CD8-positive, alpha-beta memory T cell (primary cell): ENCODE data around the gene SH3BP1. TPM values are rescaled to one million over a fixed set of nuclear protein-coding genes. Genes with fewer than 3 reads are reported as not detected.
A peak's percentile ranks its signal among the peaks of the same experiment; 100 is the strongest.
"Not testable (repeated sequence)": the region's sequence is repeated elsewhere in the genome, so short reads cannot be mapped to it uniquely, and the experiment has no call there.

Experiments
- CTCF ChIA-PET: fragments of 350-600 bp; sonication (Branson Sonifier 250); formaldehyde crosslinking; loops from one replicate; lab custom pipeline; 2021; ENCODE audit warnings: antibody characterized with exemption; lab: Charles Lee
- POLR2A ChIA-PET: fragments of 350-600 bp; sonication (Branson Sonifier 250); formaldehyde crosslinking; loops from one replicate; lab custom pipeline; 2021; ENCODE audit warnings: antibody characterized with exemption; lab: Charles Lee
- DNase-seq, 5 donors: peaks; one replicate each; pipeline versions ENCODE4 v3.0.0 to v3.0.0-alpha.2; 2020 to 2022; ENCODE audit warnings: mixed read lengths in 1 of 5
- H3K27ac ChIP-seq: one replicate; pipeline ENCODE4 v1.7.0; 2013; ENCODE audit warnings: low read depth, mild to moderate bottlenecking, low read length, moderate library complexity
- H3K27me3 ChIP-seq: 2 replicates; pipeline ENCODE4 v1.7.0; 2013; ENCODE audit warnings: low read length, mild to moderate bottlenecking; ENCODE audit not compliant: insufficient read depth, poor library complexity, severe bottlenecking
- H3K36me3 ChIP-seq: 2 replicates; pipeline ENCODE4 v1.7.0; 2013; ENCODE audit warnings: mild to moderate bottlenecking, low read length, moderate library complexity; ENCODE audit not compliant: insufficient read depth
- H3K4me1 ChIP-seq: 2 replicates; pipeline ENCODE4 v1.7.0; 2013; ENCODE audit warnings: mild to moderate bottlenecking, low read length, moderate library complexity; ENCODE audit not compliant: insufficient read depth
- H3K4me3 ChIP-seq: 2 replicates; pipeline ENCODE4 v1.7.0; 2013; ENCODE audit warnings: mild to moderate bottlenecking, low read length
- H3K9me3 ChIP-seq: 2 replicates; pipeline ENCODE4 v1.7.0; 2013; ENCODE audit warnings: mild to moderate bottlenecking, low read length
- H3K27ac Mint-ChIP-seq, 8 donors: one replicate each; pipeline ENCODE4 v1.8.0; 2020 to 2021; ENCODE audit warnings: mixed read lengths in 8 of 8, mild to moderate bottlenecking in 6 of 8, inconsistent platforms in 3 of 8, moderate library complexity in 3 of 8
- H3K27me3 Mint-ChIP-seq, 2 donors: one replicate each; pipeline ENCODE4 v1.8.0; 2020 to 2021; ENCODE audit warnings: mixed read lengths in 2 of 2, mild to moderate bottlenecking in 1 of 2, moderate library complexity in 1 of 2
- H3K36me3 Mint-ChIP-seq, 3 donors: one replicate each; pipeline ENCODE4 v1.8.0; 2020 to 2021; ENCODE audit warnings: mixed read lengths in 3 of 3, inconsistent platforms in 1 of 3, mild to moderate bottlenecking in 1 of 3
- H3K4me1 Mint-ChIP-seq, 3 donors: one replicate each; pipeline ENCODE4 v1.8.0; 2020 to 2021; ENCODE audit warnings: mixed read lengths in 3 of 3, inconsistent platforms in 1 of 3, mild to moderate bottlenecking in 1 of 3
- H3K4me3 Mint-ChIP-seq, 7 donors: one replicate each; pipeline ENCODE4 v1.8.0; 2020 to 2021; ENCODE audit warnings: mixed read lengths in 7 of 7, mild to moderate bottlenecking in 6 of 7, moderate library complexity in 4 of 7, inconsistent platforms in 2 of 7
- H3K9me3 Mint-ChIP-seq, 5 donors: one replicate each; pipeline ENCODE4 v1.8.0; 2020 to 2022; ENCODE audit warnings: mixed read lengths in 5 of 5, mild to moderate bottlenecking in 3 of 5, moderate library complexity in 2 of 5, inconsistent platforms in 1 of 5
- polyA plus RNA-seq: library from polyadenylated mRNA; unstranded; fragments of 300-500 nt; fragmentation: Illumina TruSeq; gene quantifications from one replicate; pipeline ENCODE4 v1.2.3, GENCODE V29; 2021
- total RNA-seq, 2 experiments: library from RNA; stranded (reverse); gene quantifications; one replicate each; pipeline ENCODE4 v1.2.3, GENCODE V29; 2021

SH3BP1 gene
- total RNA-seq (10 to 100 TPM; 93.1 to 94.6 TPM), polyA plus RNA-seq (32.3 TPM)

DNA sequence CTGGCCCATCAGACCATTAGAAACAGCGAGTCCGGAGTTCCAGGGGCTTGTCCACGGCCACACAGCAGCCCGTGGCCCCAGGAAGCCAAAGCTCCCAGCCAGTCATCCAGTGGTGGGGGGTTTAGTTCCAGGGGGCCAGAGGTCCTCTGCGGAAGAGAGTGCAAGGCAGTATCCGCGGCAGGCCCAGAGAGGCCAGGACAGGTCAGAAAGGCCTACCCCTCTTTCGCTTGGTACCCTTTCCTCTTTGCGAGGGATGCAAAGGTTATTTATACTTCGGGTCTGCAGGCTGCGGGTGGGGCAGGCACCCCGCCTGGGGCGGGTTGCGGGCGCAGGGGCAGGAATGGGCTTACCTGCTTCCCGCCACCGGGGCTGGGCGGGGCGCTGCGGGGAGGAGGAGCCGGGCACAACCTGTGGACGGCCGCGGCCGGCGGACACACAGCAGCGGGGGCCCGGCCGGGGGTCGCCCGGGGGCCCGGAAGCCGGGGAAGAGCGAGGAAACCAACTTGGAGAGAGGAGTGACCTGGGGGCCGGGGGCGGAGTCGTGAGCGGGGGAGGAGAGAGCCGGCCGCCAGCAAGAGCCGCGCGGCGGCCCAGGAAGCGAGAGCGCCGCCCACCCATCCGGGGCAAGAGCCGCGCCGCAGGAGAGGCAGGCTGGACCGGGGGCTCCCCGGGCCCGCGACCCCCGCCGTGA, at the start of gene SH3BP1:
TSS of gene SH3BP1 (plus strand) at position 600 of the 691 bp plus-strand sequence. CDS start 119 bp downstream, outside the sequence.
- Mint-ChIP-seq H3K27me3 (no peaks in the 10 kb centered on the region), H3K36me3 (peaks cover 0 to 36% (median 6%) of the 10 kb centered on the region in 3 donors), H3K4me3 (peak within 1 kb of the TSS; percentile 85 to 99 (median 97)), H3K9me3 (no peaks in the 10 kb centered on the region), H3K4me1 (peaks cover 60 to 88% (median 65%) of the 10 kb centered on the region in 3 donors), H3K27ac (peak within 1 kb of the TSS; percentile 84 to 97 (median 94))
- Histone ChIP-seq H3K27me3 (no peaks in the 10 kb centered on the region), H3K4me3 (peak within 1 kb of the TSS; percentile 94), H3K36me3 (peaks cover 24% of the 10 kb centered on the region), H3K27ac (peak within 1 kb of the TSS; percentile 72), H3K4me1 (peaks cover 76% of the 10 kb centered on the region), H3K9me3 (no peaks in the 10 kb centered on the region)
- CTCF ChIA-PET = interaction anchor here (1.5 to 16.3 kb wide), 6 partner anchors 9 to 43 kb away, joined by 5 to 375 read pairs (median 145); partner anchors contain the start of genes GGA1, LGALS1, NOL12 and PDXP
- POLR2A ChIA-PET = interaction anchor here (0.8 to 4.2 kb wide), 2 partner anchors 11 to 47 kb away, joined by 3 to 25 read pairs; partner anchors contain the start of gene NOL12
- peak; percentile 46 to 76 (median 60) for DNase-seq

GRCh38 chr22:37591081-37591480, 48.4 kb upstream of the SH3BP1 start:
- H3K4me1 ChIP-seq, H3K27me3 ChIP-seq, H3K27ac ChIP-seq, H3K9me3 ChIP-seq, H3K9me3 Mint-ChIP-seq, H3K4me3 ChIP-seq, POLR2A ChIA-PET, H3K27ac Mint-ChIP-seq, H3K36me3 Mint-ChIP-seq, H3K36me3 ChIP-seq, DNase-seq: not testable (repeated sequence)
- peak overlapping the region in 1 of 7 donors; percentile 48 for H3K4me3 Mint-ChIP-seq
- H3K27me3 Mint-ChIP-seq = peaks cover 2 to 15% of the 10 kb centered on the region in 2 donors
- CTCF ChIA-PET = interaction anchor here (1.1 to 5.7 kb wide), 6 partner anchors 8 to 361 kb away, joined by 3 to 70 read pairs (median 30); partner anchors contain the start of gene GGA1
- H3K4me1 Mint-ChIP-seq = peaks cover 11 to 14% (median 13%) of the 10 kb centered on the region in 3 donors

DNA sequence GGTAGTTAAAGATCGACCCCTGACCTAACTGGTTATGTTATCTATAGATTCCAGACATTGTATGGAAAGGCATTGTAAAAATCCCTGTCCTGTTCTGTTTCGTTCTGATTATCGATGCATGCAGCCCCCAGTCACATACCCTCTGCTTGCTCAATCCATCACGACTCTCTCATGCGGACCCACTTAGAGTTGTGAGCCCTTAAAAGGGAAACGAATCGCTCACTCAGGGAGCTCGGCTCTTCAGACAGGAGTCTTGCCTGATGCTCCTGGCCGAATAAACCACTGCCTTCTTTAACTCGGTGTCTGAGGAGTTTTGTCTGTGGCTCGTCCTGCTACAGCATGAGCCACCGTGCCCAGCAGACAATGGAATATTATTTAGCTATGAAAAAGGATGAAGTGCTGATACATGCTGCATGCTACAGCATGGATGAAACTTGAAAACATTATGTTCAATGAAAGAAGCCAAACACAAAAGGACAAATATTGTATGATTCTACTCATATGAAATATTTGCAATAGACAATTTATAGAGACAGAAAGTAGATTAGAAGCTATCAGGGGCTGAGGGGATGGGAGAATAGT, 47.6 kb upstream of the SH3BP1 start:
- H3K27me3 Mint-ChIP-seq = peaks cover 2 to 12% of the 10 kb centered on the region in 2 donors
- no peaks in the 10 kb centered on the region for H3K27me3 ChIP-seq
- H3K27ac Mint-ChIP-seq = peak overlapping the region in 7 of 8 donors; percentile 18 to 86 (median 59)
- POLR2A ChIA-PET = interaction anchor here (0.6 to 1.7 kb wide), 5 partner anchors 16 to 105 kb away, joined by 3 to 14 read pairs (median 4); partner anchors contain the start of genes GGA1 and MFNG
- peak overlapping the region; percentile 60 to 89 (median 79) for H3K4me3 Mint-ChIP-seq
- H3K4me1 Mint-ChIP-seq = peaks cover 11 to 14% (median 13%) of the 10 kb centered on the region in 3 donors
- H3K4me1 ChIP-seq = peaks cover 6% of the 10 kb centered on the region
- H3K36me3 ChIP-seq = no peaks in the 10 kb centered on the region
- H3K4me3 ChIP-seq = peak overlapping the region; percentile 13
- no peak overlapping the region for H3K27ac ChIP-seq
- CTCF ChIA-PET = interaction anchor here (0.7 to 5.7 kb wide), 33 partner anchors 9 to 361 kb away, joined by 3 to 70 read pairs (median 4); partner anchors contain the start of genes GGA1, MFNG and PDXP
- no peaks in the 10 kb centered on the region for H3K9me3 Mint-ChIP-seq
- H3K9me3 ChIP-seq = no peaks in the 10 kb centered on the region
- DNase-seq = no peak
- H3K36me3 Mint-ChIP-seq = no peaks in the 10 kb centered on the region

DNA sequence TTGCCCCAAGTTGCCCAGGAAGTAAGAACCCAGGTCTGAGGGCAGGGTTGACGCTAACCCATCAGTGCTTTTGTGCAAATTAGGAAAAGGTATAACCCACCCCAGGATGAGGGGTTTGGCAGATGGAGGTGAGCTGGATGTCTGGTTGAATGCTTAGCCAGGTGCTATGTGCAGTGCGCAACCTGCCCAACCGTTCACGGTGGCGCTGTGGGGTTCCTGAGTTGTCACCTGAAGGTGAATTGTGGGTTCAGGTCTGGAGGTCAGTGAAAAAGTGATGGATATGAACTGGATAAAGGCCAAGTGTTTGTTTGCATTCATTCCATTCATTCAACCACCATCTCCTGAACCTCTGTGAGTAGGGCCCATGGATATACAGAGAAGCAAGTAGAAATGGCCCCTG, 45.2 kb upstream of the SH3BP1 start:
- ChIA-PET POLR2A (no interaction called here), CTCF (interaction anchor here (1.6 kb wide), 1 partner anchor 27 kb away, joined by 5 read pairs; no protein-coding TSS in a partner anchor)
- H3K9me3 Mint-ChIP-seq = no peaks in the 10 kb centered on the region
- peaks cover 3 to 4% of the 10 kb centered on the region in 2 donors for H3K27me3 Mint-ChIP-seq
- Histone ChIP-seq H3K36me3 (no peaks in the 10 kb centered on the region), H3K27ac (no peak overlapping the region), H3K27me3 (no peaks in the 10 kb centered on the region), H3K4me1 (peaks cover 6% of the 10 kb centered on the region), H3K9me3 (no peaks in the 10 kb centered on the region), H3K4me3 (no peak overlapping the region)
- H3K27ac Mint-ChIP-seq = no peak overlapping the region
- H3K36me3 Mint-ChIP-seq = no peaks in the 10 kb centered on the region
- H3K4me3 Mint-ChIP-seq = no peak overlapping the region
- H3K4me1 Mint-ChIP-seq = peaks cover 11 to 14% (median 13%) of the 10 kb centered on the region in 3 donors
- no peak for DNase-seq

DNA sequence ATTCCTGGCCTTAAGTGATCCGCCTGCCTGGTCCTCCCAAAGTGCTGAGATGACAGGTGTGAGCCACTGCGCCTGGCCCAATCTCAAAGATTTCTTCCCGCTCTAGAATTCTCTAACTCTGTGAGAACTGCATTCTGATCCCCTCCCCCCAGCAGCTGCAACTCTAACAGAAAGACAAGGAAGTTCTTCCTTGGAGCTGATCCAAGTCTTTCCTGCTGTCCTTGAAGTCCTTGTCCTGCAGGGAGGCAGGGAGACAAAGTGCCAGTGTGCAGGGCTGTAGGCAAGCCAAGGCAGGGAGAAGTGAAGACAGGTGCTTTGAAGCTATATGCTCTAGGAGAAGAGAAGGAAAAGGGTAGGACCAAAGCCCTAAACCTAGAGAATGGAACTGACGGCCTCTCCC, 40.3 kb upstream of the SH3BP1 start:
- ChIA-PET POLR2A (no interaction called here), CTCF (interaction anchor here (0.9 to 4.4 kb wide), 2 partner anchors 8 kb away, joined by 3 to 18 read pairs; partner anchors contain the start of gene GGA1)
- no peak overlapping the region for H3K27ac ChIP-seq
- DNase-seq = no peak
- no peak overlapping the region for H3K4me3 Mint-ChIP-seq
- H3K27me3 ChIP-seq = no peaks in the 10 kb centered on the region
- peaks cover 3 to 7% of the 10 kb centered on the region in 2 donors for H3K27me3 Mint-ChIP-seq
- no peaks in the 10 kb centered on the region for H3K36me3 Mint-ChIP-seq
- H3K4me1 Mint-ChIP-seq = peaks cover 6 to 15% (median 8%) of the 10 kb centered on the region in 3 donors
- H3K4me1 ChIP-seq = peaks cover 5% of the 10 kb centered on the region
- no peaks in the 10 kb centered on the region for H3K9me3 ChIP-seq
- H3K27ac Mint-ChIP-seq = no peak overlapping the region
- no peaks in the 10 kb centered on the region for H3K9me3 Mint-ChIP-seq
- no peaks in the 10 kb centered on the region for H3K36me3 ChIP-seq
- H3K4me3 ChIP-seq = no peak overlapping the region

- Histone ChIP-seq H3K9me3 (no peaks in the 10 kb centered on the region), H3K36me3 (no peaks in the 10 kb centered on the region), H3K27me3 (no peaks in the 10 kb centered on the region), H3K4me3 (no peak overlapping the region), H3K4me1 (peaks cover 25% of the 10 kb centered on the region), H3K27ac (no peak overlapping the region)
- H3K9me3 Mint-ChIP-seq = no peaks in the 10 kb centered on the region
- DNase-seq = no peak
- POLR2A ChIA-PET = interaction anchor here (0.6 kb wide), 1 partner anchor 500 kb away, joined by 3 read pairs; no protein-coding TSS in a partner anchor
- H3K4me3 Mint-ChIP-seq = no peak overlapping the region
- H3K27ac Mint-ChIP-seq = no peak overlapping the region
- peaks cover 20 to 32% (median 22%) of the 10 kb centered on the region in 3 donors for H3K4me1 Mint-ChIP-seq
- CTCF ChIA-PET = interaction anchor here (9.6 kb wide), 1 partner anchor 10 kb away, joined by 70 read pairs; no protein-coding TSS in a partner anchor
- H3K27me3 Mint-ChIP-seq = peaks cover 3 to 7% of the 10 kb centered on the region in 2 donors
- no peaks in the 10 kb centered on the region for H3K36me3 Mint-ChIP-seq
These were observed 38.3 kb upstream of the SH3BP1 start for GRCh38 chr22:37601203-37601539.

DNA sequence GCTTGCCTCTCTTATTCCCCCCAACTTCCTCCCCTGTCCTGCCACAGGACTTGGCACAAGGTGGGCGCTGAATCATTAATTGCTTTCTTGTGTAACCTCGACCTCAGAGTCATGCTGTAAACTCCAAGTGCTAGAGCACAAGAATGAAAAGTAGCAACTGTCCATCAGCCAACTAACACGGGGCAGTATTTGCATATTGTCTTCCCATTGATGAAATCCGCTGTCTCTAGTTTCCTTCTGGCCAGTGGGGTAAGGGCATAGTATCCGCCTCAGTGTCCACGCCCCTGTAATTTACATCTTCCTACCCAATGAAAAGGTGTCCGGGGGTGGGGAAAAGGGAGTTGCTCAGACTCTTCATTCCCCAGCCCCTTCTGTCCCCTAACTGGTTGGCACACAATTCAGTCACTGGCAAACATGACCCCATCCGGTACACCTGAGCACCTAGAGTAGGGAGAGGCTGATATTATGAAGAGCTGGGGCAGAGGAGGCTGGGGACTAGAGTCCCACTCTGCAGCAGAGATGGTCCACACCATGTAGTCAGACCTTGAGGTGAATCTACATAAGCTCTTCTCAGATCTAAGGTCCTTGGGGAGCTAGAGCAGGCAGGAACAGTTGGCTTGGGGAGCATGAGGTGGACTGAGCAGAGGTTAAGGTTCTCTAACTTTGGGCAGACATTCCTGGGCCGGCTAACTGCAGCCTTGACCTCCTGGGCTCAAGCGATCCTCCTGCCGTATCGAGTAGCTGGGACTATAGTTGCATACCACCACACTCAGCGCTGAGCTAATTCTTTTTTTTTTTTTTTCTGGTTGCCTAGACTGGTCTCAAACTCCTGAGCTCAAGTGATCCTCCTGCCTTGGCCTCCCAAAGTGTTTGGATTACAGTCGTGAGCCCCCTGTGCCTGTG, 37.7 kb upstream of the SH3BP1 start:
- Histone ChIP-seq H3K4me3 (no peak overlapping the region), H3K27me3 (no peaks in the 10 kb centered on the region), H3K4me1 (peaks cover 30% of the 10 kb centered on the region), H3K27ac (no peak overlapping the region), H3K36me3 (no peaks in the 10 kb centered on the region), H3K9me3 (no peaks in the 10 kb centered on the region)
- no peaks in the 10 kb centered on the region for H3K9me3 Mint-ChIP-seq
- DNase-seq = no peak
- CTCF ChIA-PET = interaction anchor here (9.6 kb wide), 1 partner anchor 11 kb away, joined by 70 read pairs; no protein-coding TSS in a partner anchor
- no peak overlapping the region for H3K4me3 Mint-ChIP-seq
- peaks cover 3 to 7% of the 10 kb centered on the region in 2 donors for H3K27me3 Mint-ChIP-seq
- peak overlapping the region in 1 of 8 donors; percentile 36 for H3K27ac Mint-ChIP-seq
- H3K36me3 Mint-ChIP-seq = no peaks in the 10 kb centered on the region
- POLR2A ChIA-PET = interaction anchor here (0.6 kb wide), 3 partner anchors 296 to 1140 kb away, joined by 3 to 5 read pairs (median 3); no protein-coding TSS in a partner anchor
- H3K4me1 Mint-ChIP-seq = peaks cover 20 to 34% (median 23%) of the 10 kb centered on the region in 3 donors
